ENCODE data around the gene CRYBB3. TPM values are rescaled to one million over a fixed set of nuclear protein-coding genes. Genes with fewer than 3 reads are reported as not detected.

The CRYBB3 gene
- total and polyA plus RNA-seq, 2 donors from 2014 or later = 5.3 TPM; not detected in 1

DNA sequence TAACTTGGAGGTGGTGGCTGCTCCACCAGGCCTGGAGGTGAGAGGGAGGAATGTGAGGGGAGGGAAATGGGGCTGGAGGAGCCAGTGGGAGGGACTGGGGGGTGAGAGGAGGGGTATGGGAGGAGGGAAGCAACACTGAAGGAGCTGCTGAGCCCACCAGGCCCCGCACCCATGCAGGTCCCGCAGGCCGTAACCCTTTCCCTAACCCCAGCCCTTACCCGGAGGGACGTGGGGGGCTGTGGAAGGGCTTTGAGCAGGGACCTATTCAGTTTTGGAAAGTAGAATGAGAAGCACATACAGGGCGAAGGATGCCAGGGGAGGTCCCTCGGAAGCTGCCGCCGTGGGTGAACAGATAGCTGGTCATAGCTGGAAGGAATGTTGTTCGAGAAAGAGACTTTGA is 33.9 kb upstream of the CRYBB3 start:
- Histone ChIP-seq H3K27ac (ENCODE audit: low read depth in 2 of 2, low read length in 2 of 2) (no peak overlapping the region), H3K9me3 (ENCODE audit: control insufficient read depth in 2 of 3, insufficient read depth in 1 of 3, low read length in 3 of 3) (no peaks in the 10 kb centered on the region), H3K9ac (ENCODE audit: low read length in 3 of 3) (no peak overlapping the region), H3K36me3 (ENCODE audit: control insufficient read depth in 2 of 3, insufficient read depth in 3 of 3, low read length in 3 of 3) (no peaks in the 10 kb centered on the region), H3K4me1 (ENCODE audit: control insufficient read depth in 2 of 3, insufficient read depth in 2 of 3, low read depth in 1 of 3, low read length in 3 of 3) (no peaks in the 10 kb centered on the region), H3K4me3 (ENCODE audit: low read length in 3 of 3) (no peak overlapping the region), H3K27me3 (ENCODE audit: control insufficient read depth, insufficient read depth, low read length) (no peaks in the 10 kb centered on the region)
- DNase-seq = no peak
- FAIRE-seq = no peak
- TF ChIP-seq, protein P1, sequence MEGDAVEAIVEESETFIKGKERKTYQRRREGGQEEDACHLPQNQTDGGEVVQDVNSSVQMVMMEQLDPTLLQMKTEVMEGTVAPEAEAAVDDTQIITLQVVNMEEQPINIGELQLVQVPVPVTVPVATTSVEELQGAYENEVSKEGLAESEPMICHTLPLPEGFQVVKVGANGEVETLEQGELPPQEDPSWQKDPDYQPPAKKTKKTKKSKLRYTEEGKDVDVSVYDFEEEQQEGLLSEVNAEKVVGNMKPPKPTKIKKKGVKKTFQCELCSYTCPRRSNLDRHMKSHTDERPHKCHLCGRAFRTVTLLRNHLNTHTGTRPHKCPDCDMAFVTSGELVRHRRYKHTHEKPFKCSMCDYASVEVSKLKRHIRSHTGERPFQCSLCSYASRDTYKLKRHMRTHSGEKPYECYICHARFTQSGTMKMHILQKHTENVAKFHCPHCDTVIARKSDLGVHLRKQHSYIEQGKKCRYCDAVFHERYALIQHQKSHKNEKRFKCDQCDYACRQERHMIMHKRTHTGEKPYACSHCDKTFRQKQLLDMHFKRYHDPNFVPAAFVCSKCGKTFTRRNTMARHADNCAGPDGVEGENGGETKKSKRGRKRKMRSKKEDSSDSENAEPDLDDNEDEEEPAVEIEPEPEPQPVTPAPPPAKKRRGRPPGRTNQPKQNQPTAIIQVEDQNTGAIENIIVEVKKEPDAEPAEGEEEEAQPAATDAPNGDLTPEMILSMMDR (IDR thresholded peaks at IDR 0.05; ENCODE audit: borderline replicate concordance, extremely low read depth, insufficient read depth) = no peak
- intact Hi-C loops (cut with DNase I) = no loop called here

DNA sequence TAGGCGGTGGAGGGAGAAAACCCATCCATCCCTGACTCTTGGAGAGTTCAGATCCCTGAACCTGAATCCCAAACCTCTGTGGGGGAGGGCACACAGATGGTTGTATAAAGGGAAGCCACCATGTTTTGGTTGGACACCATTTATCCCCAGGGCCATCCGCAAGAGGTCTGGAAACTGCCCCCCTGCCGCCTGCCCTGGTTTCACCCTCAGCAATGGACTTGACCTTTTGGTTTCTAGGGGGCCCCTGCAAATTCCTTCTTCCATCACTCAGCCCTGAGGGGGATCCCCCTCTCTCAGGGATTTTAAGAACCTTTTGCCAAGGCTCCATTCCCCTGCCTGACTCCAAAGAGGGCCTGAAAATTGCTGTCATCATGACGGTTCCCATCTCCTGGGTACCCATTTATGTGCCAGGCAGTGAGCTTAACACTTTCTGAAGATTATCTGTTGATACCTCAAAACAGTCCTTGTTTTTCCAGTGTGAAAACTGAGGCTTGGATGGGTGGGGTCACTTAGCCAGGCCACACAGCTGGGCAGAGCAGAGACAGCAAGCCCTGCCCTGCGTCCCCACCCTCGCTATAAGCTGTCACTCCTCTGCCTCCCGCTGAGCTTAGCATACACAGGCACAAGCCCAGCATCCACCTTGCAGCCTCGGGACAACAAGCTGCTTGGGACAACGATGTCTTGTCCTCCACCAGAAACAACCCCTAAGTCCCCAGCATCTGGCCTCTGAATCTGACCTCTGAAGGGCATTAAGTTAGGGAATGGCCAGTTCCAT is 33.2 kb upstream of the CRYBB3 start:
- no peak overlapping the region for H3K4me3 ChIP-seq (ENCODE audit: low read length in 3 of 3)
- H3K36me3 ChIP-seq (ENCODE audit: control insufficient read depth in 2 of 3, insufficient read depth in 3 of 3, low read length in 3 of 3) = no peaks in the 10 kb centered on the region
- TF ChIP-seq, protein P1 (IDR thresholded peaks at IDR 0.05; ENCODE audit: borderline replicate concordance, extremely low read depth, insufficient read depth) = no peak
- no peak for DNase-seq
- no peak for FAIRE-seq
- H3K9me3 ChIP-seq (ENCODE audit: control insufficient read depth in 2 of 3, insufficient read depth in 1 of 3, low read length in 3 of 3) = no peaks in the 10 kb centered on the region
- H3K27me3 ChIP-seq (ENCODE audit: control insufficient read depth, insufficient read depth, low read length) = no peaks in the 10 kb centered on the region
- no peaks in the 10 kb centered on the region for H3K4me1 ChIP-seq (ENCODE audit: control insufficient read depth in 2 of 3, insufficient read depth in 2 of 3, low read depth in 1 of 3, low read length in 3 of 3)
- intact Hi-C loops (cut with DNase I) = no loop called here
- H3K27ac ChIP-seq (ENCODE audit: low read depth in 2 of 2, low read length in 2 of 2) = no peak overlapping the region
- H3K9ac ChIP-seq (ENCODE audit: low read length in 3 of 3) = no peak overlapping the region

- H3K9me3 ChIP-seq (ENCODE audit: control insufficient read depth in 2 of 3, insufficient read depth in 1 of 3, low read length in 3 of 3) = no peaks in the 10 kb centered on the region
- FAIRE-seq = no peak
- TF ChIP-seq, protein P1 (IDR thresholded peaks at IDR 0.05; ENCODE audit: borderline replicate concordance, extremely low read depth, insufficient read depth) = no peak
These were observed 32.6 kb upstream of the CRYBB3 start for GRCh38 chr22:25167082-25167481.

More at GRCh38 chr22:25167082-25167481, 32.6 kb upstream of the CRYBB3 start:
- Histone ChIP-seq H3K9ac (ENCODE audit: low read length in 3 of 3) (no peak overlapping the region), H3K4me3 (ENCODE audit: low read length in 3 of 3) (no peak overlapping the region), H3K27ac (ENCODE audit: low read depth in 2 of 2, low read length in 2 of 2) (no peak overlapping the region), H3K27me3 (ENCODE audit: control insufficient read depth, insufficient read depth, low read length) (no peaks in the 10 kb centered on the region), H3K36me3 (ENCODE audit: control insufficient read depth in 2 of 3, insufficient read depth in 3 of 3, low read length in 3 of 3) (peaks cover 0 to under 1% (median 0%) of the 10 kb centered on the region in 3 donors), H3K4me1 (ENCODE audit: control insufficient read depth in 2 of 3, insufficient read depth in 2 of 3, low read depth in 1 of 3, low read length in 3 of 3) (no peaks in the 10 kb centered on the region)
- no peak for DNase-seq
- intact Hi-C loops (cut with DNase I) = no loop called here

Data from kidney (tissue), 14 donors.